Measurements from ENCODE around the gene TUBA4A.
A peak's percentile ranks its signal among the peaks of the same experiment; 100 is the strongest.

- TF ChIP-seq CTCF (IDR thresholded peaks at IDR 0.05) (peak; percentile 90 to 97 (median 92)), POLR2AphosphoS5 (IDR thresholded peaks at IDR 0.05; ENCODE audit: insufficient read depth in 1 of 2, low read depth in 1 of 2) (peak; percentile 34 to 65), POLR2A (IDR thresholded peaks at IDR 0.05) (no peak)
Observed at GRCh38 chr2:219298759-219299371, 45.1 kb upstream of the TUBA4A start.

All from vagina (tissue), 2 donors.